ENCODE data around the gene SRPK3. TPM values are rescaled to one million over a fixed set of nuclear protein-coding genes. Genes with fewer than 3 reads are reported as not detected.

Gene SRPK3
- total and polyA plus RNA-seq, 2 experiments from 2014 or later: 0.71 TPM; not detected in 1

DNA sequence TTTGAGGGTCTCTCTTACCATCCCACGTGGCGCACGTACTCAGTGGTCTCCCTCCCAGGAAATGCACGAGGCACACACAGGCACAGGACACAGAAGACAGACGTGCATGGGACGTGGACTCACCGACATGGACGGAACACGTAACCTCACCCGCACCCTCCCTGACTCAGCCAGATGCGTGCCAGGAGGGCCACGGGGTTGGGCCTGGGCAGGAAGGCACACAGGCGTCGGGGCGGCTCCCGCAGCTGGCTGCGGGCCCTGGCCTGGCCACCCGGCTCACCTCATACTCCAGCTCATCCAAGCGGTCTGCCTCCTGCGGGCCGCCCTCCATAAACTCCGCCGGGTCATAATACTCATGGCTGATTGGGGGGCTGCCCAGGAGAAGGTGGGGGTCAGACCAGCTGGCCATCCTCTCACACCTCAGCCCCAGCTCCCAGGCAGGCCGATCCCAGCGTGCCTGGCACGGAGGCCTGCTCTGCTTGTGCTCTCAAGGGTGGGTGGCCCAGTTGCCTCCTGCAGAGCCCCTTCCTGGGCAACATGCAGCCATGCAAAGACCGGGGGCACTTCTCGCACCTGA lies 26.2 kb downstream of the SRPK3 start:
- H3K36me3 ChIP-seq: no peaks in the 10 kb centered on the region

DNA sequence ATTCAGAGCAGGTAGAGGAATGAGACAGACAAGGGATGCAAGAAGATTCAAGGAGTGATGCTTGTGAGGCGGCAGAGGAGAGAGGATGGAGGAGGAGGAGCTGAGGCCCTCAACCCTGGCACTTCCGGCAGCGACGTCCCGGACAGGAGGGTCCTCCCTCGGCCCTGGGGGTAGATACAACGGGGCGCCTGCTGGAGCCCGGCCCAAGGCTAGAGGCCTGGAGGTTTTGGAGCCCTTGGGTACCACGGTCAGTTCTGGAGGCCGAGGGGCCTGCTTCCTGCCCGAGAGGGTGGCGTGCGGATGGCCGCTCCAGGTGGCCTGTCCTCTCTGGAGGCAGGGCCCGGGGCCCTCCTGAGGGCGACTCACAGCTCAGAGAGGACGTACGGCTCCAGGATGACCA lies 27.1 kb downstream of the SRPK3 start:
- TF ChIP-seq, protein P1, sequence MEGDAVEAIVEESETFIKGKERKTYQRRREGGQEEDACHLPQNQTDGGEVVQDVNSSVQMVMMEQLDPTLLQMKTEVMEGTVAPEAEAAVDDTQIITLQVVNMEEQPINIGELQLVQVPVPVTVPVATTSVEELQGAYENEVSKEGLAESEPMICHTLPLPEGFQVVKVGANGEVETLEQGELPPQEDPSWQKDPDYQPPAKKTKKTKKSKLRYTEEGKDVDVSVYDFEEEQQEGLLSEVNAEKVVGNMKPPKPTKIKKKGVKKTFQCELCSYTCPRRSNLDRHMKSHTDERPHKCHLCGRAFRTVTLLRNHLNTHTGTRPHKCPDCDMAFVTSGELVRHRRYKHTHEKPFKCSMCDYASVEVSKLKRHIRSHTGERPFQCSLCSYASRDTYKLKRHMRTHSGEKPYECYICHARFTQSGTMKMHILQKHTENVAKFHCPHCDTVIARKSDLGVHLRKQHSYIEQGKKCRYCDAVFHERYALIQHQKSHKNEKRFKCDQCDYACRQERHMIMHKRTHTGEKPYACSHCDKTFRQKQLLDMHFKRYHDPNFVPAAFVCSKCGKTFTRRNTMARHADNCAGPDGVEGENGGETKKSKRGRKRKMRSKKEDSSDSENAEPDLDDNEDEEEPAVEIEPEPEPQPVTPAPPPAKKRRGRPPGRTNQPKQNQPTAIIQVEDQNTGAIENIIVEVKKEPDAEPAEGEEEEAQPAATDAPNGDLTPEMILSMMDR (IDR thresholded peaks at IDR 0.05; ENCODE audit: low read depth, low read length): no peak
- Histone ChIP-seq H3K4me3 (no peak overlapping the region), H3K4me1 (ENCODE audit: low read depth) (no peaks in the 10 kb centered on the region), H3K36me3 (no peaks in the 10 kb centered on the region), H3K27ac (no peak overlapping the region), H3K9me3 (ENCODE audit: low read depth) (no peaks in the 10 kb centered on the region), H3K27me3 (no peaks in the 10 kb centered on the region)
- no peak for DNase-seq (ENCODE audit: low read depth in 1 of 2, low spot score in 1 of 2)

More for the DNA sequence above, 26.2 kb downstream of the SRPK3 start:
- TF ChIP-seq, protein P1 (IDR thresholded peaks at IDR 0.05; ENCODE audit: low read depth, low read length): no peak
- no peaks in the 10 kb centered on the region for H3K27me3 ChIP-seq
- H3K4me1 ChIP-seq (ENCODE audit: low read depth): no peaks in the 10 kb centered on the region
- no peak overlapping the region for H3K27ac ChIP-seq
- H3K9me3 ChIP-seq (ENCODE audit: low read depth): no peaks in the 10 kb centered on the region
- no peak for DNase-seq (ENCODE audit: low read depth in 1 of 2, low spot score in 1 of 2)
- H3K4me3 ChIP-seq: no peak overlapping the region

DNA sequence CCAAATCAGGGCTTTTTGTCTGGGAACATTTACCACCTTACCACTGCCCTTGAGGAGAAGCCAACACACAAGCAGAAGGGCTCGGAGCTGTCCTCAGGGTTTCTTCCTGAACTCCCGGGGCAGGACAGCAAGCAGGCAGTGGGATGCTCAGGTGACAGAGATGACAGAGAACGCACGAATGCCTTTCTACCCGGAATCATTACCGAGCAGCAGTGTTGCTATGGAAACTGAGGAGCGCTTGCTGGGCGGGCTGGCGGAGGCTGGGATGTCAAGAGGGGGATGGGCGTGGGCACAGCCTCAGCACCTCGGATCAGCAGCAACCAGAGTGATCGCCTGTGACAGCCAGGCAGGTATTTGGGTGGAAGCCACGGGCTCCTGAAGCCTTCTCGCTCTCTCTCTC lies 31.4 kb downstream of the SRPK3 start:
- H3K36me3 ChIP-seq: no peaks in the 10 kb centered on the region
- no peak overlapping the region for H3K27ac ChIP-seq
- no peaks in the 10 kb centered on the region for H3K4me1 ChIP-seq (ENCODE audit: low read depth)
- no peak overlapping the region for H3K4me3 ChIP-seq
- TF ChIP-seq, protein P1 (IDR thresholded peaks at IDR 0.05; ENCODE audit: low read depth, low read length): no peak
- no peaks in the 10 kb centered on the region for H3K27me3 ChIP-seq
- no peak for DNase-seq (ENCODE audit: low read depth in 1 of 2, low spot score in 1 of 2)
- no peaks in the 10 kb centered on the region for H3K9me3 ChIP-seq (ENCODE audit: low read depth)

DNA sequence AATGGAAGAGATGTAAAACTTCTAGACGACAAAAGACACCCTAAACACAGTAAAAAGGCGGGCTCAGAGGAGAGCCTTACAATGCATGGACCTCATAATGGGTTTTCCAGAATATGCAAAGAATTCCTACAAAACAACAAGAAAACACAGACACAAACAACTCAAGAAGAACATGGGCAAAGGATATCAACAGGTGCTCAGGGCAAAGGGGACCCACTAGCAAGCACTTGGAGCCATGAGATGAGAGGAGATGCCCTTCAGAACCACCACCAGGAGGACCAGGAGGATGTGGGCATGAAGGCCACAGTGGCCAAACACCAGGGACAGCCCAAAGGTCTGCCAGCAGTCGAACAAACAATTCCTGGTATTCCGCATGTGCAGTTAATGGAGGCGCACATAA lies 32.3 kb downstream of the SRPK3 start:
- TF ChIP-seq, protein P1 (IDR thresholded peaks at IDR 0.05; ENCODE audit: low read depth, low read length): no peak
- Histone ChIP-seq H3K4me1 (ENCODE audit: low read depth) (no peaks in the 10 kb centered on the region), H3K27me3 (no peaks in the 10 kb centered on the region), H3K4me3 (no peak overlapping the region), H3K36me3 (no peaks in the 10 kb centered on the region), H3K9me3 (ENCODE audit: low read depth) (no peaks in the 10 kb centered on the region), H3K27ac (no peak overlapping the region)
- no peak for DNase-seq (ENCODE audit: low read depth in 1 of 2, low spot score in 1 of 2)

DNA sequence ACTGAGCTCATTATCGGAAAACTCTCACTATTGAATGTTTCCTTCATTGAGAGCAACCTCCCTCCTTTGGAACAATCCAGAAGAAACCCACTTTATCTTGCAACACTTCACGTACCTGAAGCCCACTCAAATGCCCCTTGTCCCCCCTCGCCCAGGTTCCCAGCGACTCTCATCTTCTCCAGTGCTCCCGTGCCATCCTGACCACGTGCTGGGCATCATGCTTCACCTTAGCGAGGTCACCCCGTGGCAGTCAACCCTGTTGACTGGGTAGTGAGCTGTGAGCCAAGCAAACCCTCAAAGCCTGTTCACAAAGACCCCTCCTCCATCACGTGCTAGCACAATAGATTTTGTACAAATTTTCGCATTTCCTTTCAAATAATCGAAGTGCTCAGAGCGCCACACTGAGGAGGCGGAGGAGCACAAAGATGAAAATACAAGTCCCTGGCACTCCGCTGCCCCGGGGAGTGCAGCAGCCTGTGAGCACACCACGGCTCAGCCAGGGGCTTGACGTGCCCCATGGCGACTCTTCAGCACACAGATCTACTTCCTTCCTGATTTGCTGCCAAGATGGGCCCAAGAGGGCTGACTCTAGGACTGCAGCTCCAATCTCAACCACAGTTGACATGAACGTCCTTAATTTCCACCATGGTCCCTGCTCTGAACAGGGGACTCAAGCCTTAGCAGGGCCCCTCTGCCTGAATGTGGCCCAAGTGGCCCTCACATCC lies 33.9 kb downstream of the SRPK3 start:
- Histone ChIP-seq H3K9me3 (ENCODE audit: low read depth) (no peaks in the 10 kb centered on the region), H3K4me1 (ENCODE audit: low read depth) (no peaks in the 10 kb centered on the region), H3K27ac (no peak overlapping the region), H3K36me3 (no peaks in the 10 kb centered on the region), H3K27me3 (no peaks in the 10 kb centered on the region), H3K4me3 (no peak overlapping the region)
- no peak for DNase-seq (ENCODE audit: low read depth in 1 of 2, low spot score in 1 of 2)
- TF ChIP-seq, protein P1 (IDR thresholded peaks at IDR 0.05; ENCODE audit: low read depth, low read length): no peak
